GM18951 (cell line): ENCODE data around the gene SSR3.

Source experiments
- POLR2A ChIP-seq: IDR thresholded peaks from 4 replicates; pipeline ENCODE4 v1.6.1; 2011; ENCODE audit warnings: mild to moderate bottlenecking; ENCODE audit not compliant: insufficient read length, insufficient read depth; ENCODE audit errors: extremely low read depth
- in situ Hi-C: fragments of 300-500 bp; cut with MboI; formaldehyde crosslinking; loops from one replicate; pipeline ENCODE4 v1.12.0; 2022; ENCODE audit warnings: low sequenced_read_pairs, mixed read lengths, inconsistent platforms; ENCODE audit not compliant: unreplicated experiment

Gene SSR3

DNA sequence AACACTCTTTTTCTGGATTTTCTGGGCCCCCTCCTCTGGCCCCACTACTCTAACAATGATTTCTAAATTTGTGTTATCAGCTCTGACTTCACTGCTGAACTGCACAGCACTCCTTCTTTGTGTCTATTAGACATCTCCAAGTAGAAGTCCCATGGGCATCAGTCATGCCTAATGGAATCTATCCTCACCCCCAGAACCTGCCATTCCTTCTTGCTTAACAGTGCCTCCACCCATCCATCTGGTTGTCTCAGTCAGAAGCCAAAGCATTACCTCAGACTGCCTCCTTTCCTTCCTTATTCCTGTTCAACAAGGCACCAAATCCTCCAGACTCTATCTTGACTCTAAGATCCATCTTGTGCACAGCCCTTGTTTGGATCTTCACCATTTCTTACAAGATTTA, 36.2 kb downstream of the SSR3 start:
- no peak for TF ChIP-seq POLR2A
- in situ Hi-C loops = loop anchor here (25.0 kb wide), 1 partner anchor 356 kb away; no protein-coding TSS in a partner anchor

DNA sequence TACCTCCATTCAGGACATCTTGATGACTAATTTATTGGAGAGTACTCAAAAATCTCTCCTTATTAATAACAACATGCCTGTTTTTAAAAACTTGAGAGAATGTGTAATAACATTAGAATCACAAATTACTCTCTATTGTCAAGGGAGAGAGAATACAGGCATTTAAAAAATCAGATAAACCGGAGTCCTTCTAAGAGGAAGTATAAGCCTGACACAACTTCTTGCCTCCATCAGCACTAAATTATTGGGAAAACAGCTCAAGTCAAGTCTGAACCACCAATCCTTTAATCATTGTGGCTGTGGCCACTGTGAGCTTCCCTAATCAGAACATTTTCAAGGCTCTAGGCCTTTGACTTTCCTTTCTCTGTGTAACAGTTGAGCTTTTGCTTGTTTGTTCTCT, 38.0 kb downstream of the SSR3 start:
- in situ Hi-C loops = loop anchor here (25.0 kb wide), 1 partner anchor 355 kb away; no protein-coding TSS in a partner anchor

DNA sequence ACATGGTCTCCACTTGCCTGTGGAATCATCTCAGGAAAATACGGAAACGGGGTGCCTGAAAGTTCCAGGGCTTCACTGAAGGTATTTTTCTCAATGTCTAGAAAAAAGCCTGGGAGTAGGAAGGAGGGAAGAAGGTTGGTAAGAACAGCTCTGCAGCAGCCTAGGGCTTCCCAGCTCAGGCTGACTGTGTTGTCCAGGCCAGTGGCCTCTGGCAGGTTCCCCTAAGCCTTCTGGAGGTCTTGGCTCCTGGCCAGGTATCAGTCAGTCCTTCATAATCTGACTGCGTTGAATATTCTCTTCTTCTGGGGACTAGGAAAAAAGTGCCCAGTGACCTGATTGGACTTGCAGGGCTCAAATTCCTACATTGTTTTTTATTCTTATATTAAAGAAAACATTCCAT, 38.6 kb downstream of the SSR3 start:
- in situ Hi-C loops = loop anchor here (25.0 kb wide), 1 partner anchor 354 kb away; no protein-coding TSS in a partner anchor
- no peak for TF ChIP-seq POLR2A

More for the DNA sequence above, 38.0 kb downstream of the SSR3 start:
- TF ChIP-seq POLR2A = no peak

DNA sequence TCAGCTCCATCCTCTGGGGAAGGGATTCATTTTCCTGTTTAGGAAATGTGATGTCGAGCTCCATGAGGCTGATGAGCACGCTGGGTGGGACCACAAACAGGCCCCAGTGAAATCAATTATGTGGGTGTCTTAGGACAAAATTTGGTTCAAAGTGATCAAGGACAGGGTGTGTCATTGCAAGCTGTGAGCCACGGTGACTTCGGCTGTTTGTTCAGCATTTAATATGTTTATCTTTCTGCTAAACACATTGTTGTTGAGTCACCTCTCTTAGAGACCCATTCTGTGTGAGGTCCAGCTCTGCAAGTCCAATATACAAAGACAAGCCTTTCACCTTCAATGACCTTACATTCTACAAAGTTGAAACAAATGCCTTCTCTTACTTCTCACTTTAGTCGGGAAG, 41.3 kb downstream of the SSR3 start:
- no peak for TF ChIP-seq POLR2A
- in situ Hi-C loops = loop anchor here (25.0 kb wide), 1 partner anchor 351 kb away; no protein-coding TSS in a partner anchor

DNA sequence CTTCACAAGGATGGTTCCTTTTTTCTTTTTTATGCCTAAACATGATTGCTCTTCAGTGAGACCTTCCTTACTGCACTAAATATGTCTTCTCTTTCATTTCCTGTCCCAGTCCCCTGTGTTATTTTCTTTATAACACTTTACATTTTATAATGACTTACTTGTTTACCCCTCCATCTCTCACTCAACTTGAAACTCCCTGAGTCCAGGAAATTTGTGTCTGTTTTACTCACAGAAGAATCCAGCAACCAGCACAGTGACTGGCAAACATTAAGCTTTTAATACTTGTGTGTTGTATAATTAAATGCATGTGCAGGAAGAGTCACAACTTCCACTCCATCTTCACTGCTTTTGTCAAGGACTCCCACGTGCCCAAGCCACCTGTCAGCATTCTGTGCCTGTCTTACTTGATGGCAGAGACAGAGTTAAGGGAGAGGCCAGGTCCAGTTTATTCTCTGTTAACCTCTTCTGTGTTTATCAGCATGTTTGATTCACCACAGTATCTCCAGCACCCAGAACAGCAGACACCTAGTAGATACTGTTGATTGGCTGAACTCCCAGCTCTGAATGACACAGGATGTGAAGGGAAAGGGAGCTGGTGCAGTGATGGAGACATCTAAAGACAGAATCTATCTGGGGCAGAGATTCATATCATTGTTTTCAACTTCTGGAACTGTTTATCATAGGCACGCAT, 42.8 kb downstream of the SSR3 start:
- no peak for TF ChIP-seq POLR2A
- in situ Hi-C loops = loop anchor here (25.0 kb wide), 1 partner anchor 350 kb away; no protein-coding TSS in a partner anchor

DNA sequence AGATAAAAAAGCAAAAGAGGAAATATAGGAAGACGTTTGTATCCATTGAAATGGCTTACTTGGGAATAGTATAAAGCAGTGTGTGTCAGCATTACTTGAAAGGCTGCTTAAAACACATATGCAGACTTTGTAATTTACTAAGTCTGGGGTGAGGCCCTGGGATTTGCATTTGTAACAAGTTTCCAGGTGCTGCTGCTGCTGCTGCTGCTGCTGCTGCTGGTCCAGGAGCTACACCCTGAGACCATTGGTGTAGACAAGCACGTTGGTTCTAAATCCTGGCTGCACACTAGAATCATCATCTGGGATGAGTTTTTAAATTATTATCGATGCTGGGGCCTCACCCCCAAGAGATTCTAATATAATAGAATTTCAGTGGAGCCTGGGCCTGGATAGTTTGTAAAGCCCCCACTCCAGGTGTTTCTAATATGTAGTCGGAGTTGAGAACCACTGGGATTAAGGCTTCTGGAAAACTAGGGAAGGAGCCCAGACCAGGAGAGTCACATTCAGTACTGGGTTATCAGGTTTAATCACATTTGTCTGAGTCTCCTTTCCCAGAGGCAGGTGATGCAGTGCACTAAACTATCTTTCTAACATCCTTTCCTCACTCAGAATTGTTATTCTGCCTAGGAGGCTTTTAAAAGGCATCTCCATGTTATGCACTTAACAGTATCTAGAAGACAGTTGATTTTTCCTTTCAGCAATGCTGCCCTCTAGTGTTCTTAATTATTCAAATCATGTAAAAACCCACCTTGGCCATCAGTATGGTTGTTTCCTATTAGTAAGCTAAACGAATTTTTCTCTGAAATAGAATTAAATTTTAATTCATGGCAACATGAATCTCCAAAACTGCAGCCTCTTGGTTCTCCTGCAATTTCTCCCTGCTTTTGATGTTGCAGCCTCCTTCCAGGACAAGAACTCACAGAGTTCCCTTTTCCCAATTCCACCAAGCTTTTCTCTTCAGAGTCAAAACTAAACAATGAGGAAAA, 45.4 kb downstream of the SSR3 start:
- no peak for TF ChIP-seq POLR2A
- in situ Hi-C loops = loop anchor here (10.0 to 25.0 kb wide), 2 partner anchors 55 to 347 kb away; no protein-coding TSS in a partner anchor

DNA sequence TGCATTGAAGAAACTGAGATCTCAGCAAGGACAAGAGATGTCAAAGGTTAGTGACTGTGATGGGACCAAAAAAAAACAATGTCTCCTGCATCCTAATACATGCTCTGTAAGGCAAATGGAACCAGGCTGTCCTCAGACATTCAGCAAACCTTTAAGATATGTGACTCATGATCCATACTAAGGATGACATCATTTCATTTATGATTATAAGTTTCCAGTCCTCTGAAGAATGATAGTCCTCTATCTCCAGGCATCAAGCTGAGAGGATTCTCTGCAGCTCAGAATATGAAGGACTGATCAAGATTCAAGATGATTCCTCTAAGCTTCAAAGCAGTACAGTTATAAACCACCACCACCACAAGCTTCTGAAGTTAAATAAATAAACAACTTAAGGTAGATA, 47.6 kb downstream of the SSR3 start:
- in situ Hi-C loops = loop anchor here (10.0 to 25.0 kb wide), 2 partner anchors 52 to 345 kb away; no protein-coding TSS in a partner anchor
- no peak for TF ChIP-seq POLR2A

DNA sequence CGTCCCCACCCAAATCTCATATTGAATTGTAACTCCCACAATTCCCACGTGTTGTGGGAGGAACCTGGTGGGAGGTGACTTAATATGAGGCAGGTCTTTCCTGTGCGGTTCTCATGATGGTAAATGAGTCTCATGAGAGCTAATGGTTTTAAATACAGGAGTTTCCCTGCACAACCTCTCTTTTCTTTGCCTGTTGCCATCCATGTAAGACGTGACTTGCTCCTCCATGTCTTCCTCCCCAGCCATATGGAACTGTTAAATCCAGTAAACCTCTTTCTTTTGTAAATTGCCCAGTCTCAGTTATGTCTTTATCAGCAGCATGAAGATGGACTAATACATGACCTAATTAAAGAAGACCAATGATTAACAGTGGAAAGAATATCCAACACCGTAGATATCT, 56.6 kb downstream of the SSR3 start:
- in situ Hi-C loops = no loop called here
- TF ChIP-seq POLR2A = no peak

DNA sequence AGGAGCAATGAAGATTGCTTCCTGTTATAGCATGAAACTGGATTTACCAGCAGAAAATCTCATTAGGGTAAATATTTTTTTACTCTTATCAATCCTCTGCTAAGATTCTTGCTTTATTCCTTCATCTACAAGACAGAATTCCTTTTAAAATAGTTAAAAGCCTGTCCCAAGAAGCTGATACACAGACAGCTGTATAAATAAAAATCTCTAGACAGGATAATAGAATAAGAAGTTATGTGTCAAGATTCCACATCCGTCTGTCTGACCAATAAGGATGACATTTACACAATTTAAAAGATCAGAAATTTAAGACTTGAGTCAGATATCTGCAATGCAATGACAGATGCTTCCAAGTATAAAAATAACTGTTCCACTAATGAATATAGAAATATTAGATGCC, 57.6 kb downstream of the SSR3 start:
- in situ Hi-C loops = no loop called here
- TF ChIP-seq POLR2A = no peak

DNA sequence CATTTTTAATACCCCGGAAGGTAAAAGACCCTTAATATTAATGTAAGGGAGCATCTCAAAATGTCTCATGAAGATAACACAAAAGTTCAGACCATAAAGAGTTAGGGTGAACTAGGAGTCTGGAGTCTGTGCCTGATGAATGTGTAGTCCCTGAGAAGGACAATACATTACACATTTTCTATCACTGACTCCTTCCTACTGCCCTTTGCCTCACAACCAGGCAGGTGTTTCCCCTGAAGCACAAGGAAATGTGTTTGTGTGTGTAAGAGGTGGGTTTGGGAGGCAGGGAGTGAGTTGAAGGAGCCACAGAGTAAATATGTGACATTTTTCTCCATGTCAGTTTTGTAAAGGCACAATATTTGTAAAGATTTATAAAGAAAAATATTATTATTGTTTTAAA, 59.1 kb downstream of the SSR3 start:
- in situ Hi-C loops = no loop called here
- no peak for TF ChIP-seq POLR2A

DNA sequence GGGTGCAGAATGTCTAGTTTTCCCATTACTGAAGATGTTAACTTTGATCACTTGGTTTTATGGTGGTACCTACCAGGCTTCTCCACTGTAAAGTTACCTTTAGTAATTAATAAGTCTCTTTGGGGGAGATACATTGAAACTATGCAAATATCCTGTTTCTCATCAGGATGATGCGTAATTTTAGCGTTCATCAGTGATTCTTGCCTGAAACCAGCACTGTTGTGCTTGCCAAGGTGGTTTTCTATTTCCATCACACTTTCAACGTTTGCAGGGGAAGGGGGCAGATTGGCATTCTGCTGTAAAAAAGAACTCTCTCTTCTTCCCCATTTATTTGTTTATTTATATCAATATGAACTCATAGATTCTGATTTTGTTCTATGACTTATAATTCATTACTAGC, 61.0 kb downstream of the SSR3 start:
- TF ChIP-seq POLR2A = no peak
- in situ Hi-C loops = no loop called here

DNA sequence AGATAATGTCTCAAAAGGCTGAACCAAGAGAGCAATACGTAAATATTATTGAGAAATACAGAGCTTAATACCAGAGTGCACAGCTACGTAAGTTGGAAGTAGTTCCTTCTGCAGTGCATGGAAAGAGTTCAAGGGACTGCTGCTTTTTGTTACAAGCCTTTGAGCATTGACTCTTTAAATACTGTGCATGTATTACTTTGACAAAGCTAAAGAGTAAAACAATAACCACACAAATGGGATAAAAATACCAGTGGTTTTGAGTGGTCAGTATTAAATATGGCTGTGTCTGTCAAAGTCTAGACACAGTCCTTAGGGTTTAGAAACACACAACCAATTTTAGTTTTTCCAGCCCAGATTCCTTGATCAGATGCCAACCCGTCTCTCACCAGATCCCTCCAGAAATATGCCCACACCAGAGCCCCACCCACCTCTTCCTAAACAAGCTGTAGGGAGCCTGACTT, 62.1 kb downstream of the SSR3 start:
- in situ Hi-C loops = no loop called here
- no peak for TF ChIP-seq POLR2A

DNA sequence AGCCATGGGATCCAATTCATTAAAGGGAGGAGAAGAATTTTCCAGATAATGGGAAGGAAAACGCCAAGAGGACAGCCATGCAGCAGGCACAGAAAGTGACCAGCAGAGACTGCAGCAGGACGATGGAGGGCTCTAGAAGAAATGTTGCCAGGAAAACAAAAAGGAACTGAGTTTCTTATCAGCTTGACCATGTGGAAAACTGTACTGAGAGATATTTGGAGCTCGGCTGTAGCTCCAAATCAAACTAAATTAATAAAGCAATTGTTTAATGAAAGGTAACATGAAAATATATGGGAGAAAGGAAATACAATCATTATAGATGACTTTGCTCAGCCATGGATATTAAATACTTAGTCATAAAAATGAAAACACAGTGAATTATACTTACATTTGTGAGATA, 63.7 kb downstream of the SSR3 start:
- no peak for TF ChIP-seq POLR2A
- in situ Hi-C loops = no loop called here
